ENCODE results near the gene SSBP4.

- no peak for TF ChIP-seq YY1 (IDR thresholded peaks at IDR 0.05; ENCODE audit: insufficient read depth, insufficient read length)
- no peak for TF ChIP-seq ZNF274 (IDR thresholded peaks at IDR 0.05; ENCODE audit: low read depth, low read length)
These were observed 42.2 kb upstream of the SSBP4 start for GRCh38 chr19:18377026-18377425.
